H1 (cell line): ENCODE results near the gene CRTC1. TPM values are rescaled to one million over a fixed set of nuclear protein-coding genes. Genes with fewer than 3 reads are reported as not detected.

Experiments used
- CTCF ChIA-PET: fragments of 300-600 bp; sonication (Branson Sonifier 250); formaldehyde crosslinking; loops from one replicate; lab custom pipeline; 2021; ENCODE audit not compliant: partially characterized antibody; lab: Charles Lee
- POLR2A ChIA-PET: fragments of 300-600 bp; sonication (Branson Sonifier 250); formaldehyde crosslinking; loops from one replicate; lab custom pipeline; 2021; ENCODE audit warnings: inconsistent platforms; ENCODE audit not compliant: partially characterized antibody; lab: Charles Lee
- DNase-seq, 2 experiments: peaks; one replicate each; pipeline versions ENCODE4 v3.0.0 to v3.0.0-alpha.2; 2010 to 2022; ENCODE audit warnings: low spot score in 2 of 2, low read depth in 1 of 2, mixed read lengths in 1 of 2
- FAIRE-seq: peaks from 2 replicates; lab custom pipeline; 2011; peaks lifted over from hg19 to GRCh38; lab: Jason Lieb, UNC
- H2AFZ ChIP-seq: 2 replicates; pipeline ENCODE4 v1.8.1; 2012; ENCODE audit warnings: low read length, inconsistent platforms
- H2AK5ac ChIP-seq: 2 replicates; pipeline ENCODE4 v1.6.1; 2013; ENCODE audit warnings: low read depth, low read length
- H2BK120ac ChIP-seq: replicated peaks from 2 replicates; pipeline ENCODE3; 2013; ENCODE audit warnings: low read depth, low read length, inconsistent platforms
- H2BK12ac ChIP-seq: 2 replicates; pipeline ENCODE4 v1.6.1; 2013; ENCODE audit warnings: low read depth, low read length
- H2BK15ac ChIP-seq: 2 replicates; pipeline ENCODE4 v1.6.1; 2013; ENCODE audit warnings: low read length
- H2BK20ac ChIP-seq: 2 replicates; pipeline ENCODE4 v1.6.1; 2013; ENCODE audit warnings: low read length
- H2BK5ac ChIP-seq: 2 replicates; pipeline ENCODE4 v1.6.1; 2013; ENCODE audit warnings: low read depth, low read length
- H3K14ac ChIP-seq: 2 replicates; pipeline ENCODE4 v1.6.1; 2013; ENCODE audit warnings: inconsistent platforms; ENCODE audit not compliant: insufficient read length
- H3K18ac ChIP-seq: 2 replicates; pipeline ENCODE4 v1.6.1; 2013; ENCODE audit warnings: low read length; ENCODE audit errors: extremely low read depth
- H3K23ac ChIP-seq: 2 replicates; pipeline ENCODE4 v1.6.1; 2013; ENCODE audit warnings: inconsistent platforms; ENCODE audit not compliant: insufficient read length
- H3K23me2 ChIP-seq: 2 replicates; pipeline ENCODE4 v1.6.1; 2013; ENCODE audit warnings: low read depth, low read length
- H3K27ac ChIP-seq: 2 replicates; pipeline ENCODE4 v1.6.1; 2011; ENCODE audit warnings: low read depth, low read length, inconsistent platforms
- H3K27me3 ChIP-seq, 4 experiments: replicated peaks in 1 of 4; 1 replicate in 1 of 4; 2 replicates in 3 of 4; pipeline versions ENCODE4 v1.6.1 to v1.8.1; 2011 to 2013; ENCODE audit warnings: low read length in 3 of 4, mild to moderate bottlenecking in 3 of 4, inconsistent platforms in 2 of 4, mixed read lengths in 2 of 4, moderate library complexity in 1 of 4; ENCODE audit not compliant: control insufficient read depth in 3 of 4, insufficient read depth in 3 of 4; ENCODE audit errors: extremely low read depth in 1 of 4
- H3K36me3 ChIP-seq, 4 experiments: 2 replicates each; pipeline versions ENCODE4 v1.6.1 to v1.8.1; 2011 to 2013; ENCODE audit warnings: mild to moderate bottlenecking in 4 of 4, low read length in 3 of 4, moderate library complexity in 2 of 4, control low read depth in 1 of 4, inconsistent platforms in 1 of 4; ENCODE audit not compliant: insufficient read depth in 4 of 4, control insufficient read depth in 2 of 4
- H3K4ac ChIP-seq: replicated peaks from 2 replicates; pipeline ENCODE3; 2013; ENCODE audit warnings: low read length, low read depth, mixed read lengths, inconsistent platforms; ENCODE audit not compliant: insufficient read length
- H3K4me1 ChIP-seq, 4 experiments: replicated peaks in 1 of 4; 1 replicate in 1 of 4; 2 replicates in 3 of 4; pipeline versions ENCODE4 v1.6.1 to v1.8.1; 2011 to 2013; ENCODE audit warnings: low read length in 3 of 4, inconsistent platforms in 2 of 4, mixed read lengths in 1 of 4; ENCODE audit not compliant: insufficient read depth in 4 of 4, control insufficient read depth in 3 of 4
- H3K4me2 ChIP-seq, 2 experiments: 2 replicates each; pipeline versions ENCODE4 v1.6.1 to v1.8.1; 2011 to 2013; ENCODE audit warnings: low read depth in 2 of 2, low read length in 2 of 2, control low read depth in 1 of 2, inconsistent platforms in 1 of 2, mild to moderate bottlenecking in 1 of 2; ENCODE audit not compliant: insufficient read depth in 1 of 2
- H3K4me3 ChIP-seq, 4 experiments: fragments of 200-600, 300-600 bp in 1 of 4; sonication (generic), shearing (Covaris generic), sonication (Bioruptor Twin) in 1 of 4; 2 replicates each; pipeline versions ENCODE4 v1.5.1 to v1.8.1; 2011 to 2016; ENCODE audit warnings: low read length in 4 of 4, low read depth in 3 of 4, control low read depth in 2 of 4, inconsistent platforms in 2 of 4, mild to moderate bottlenecking in 2 of 4, mixed read lengths in 1 of 4, moderate library complexity in 1 of 4; ENCODE audit not compliant: insufficient read depth in 2 of 4; ENCODE audit errors: extremely low read depth in 1 of 4
- H3K56ac ChIP-seq: replicated peaks from 2 replicates; pipeline ENCODE3; 2013; ENCODE audit warnings: low read depth, mild to moderate bottlenecking, mixed read lengths, low read length, inconsistent platforms; ENCODE audit not compliant: insufficient read length
- H3K79me1 ChIP-seq: 2 replicates; pipeline ENCODE4 v1.6.1; 2013; ENCODE audit warnings: low read depth, low read length, control low read depth
- H3K79me2 ChIP-seq, 2 experiments: 2 replicates each; pipeline versions ENCODE4 v1.6.1 to v1.8.1; 2012 to 2013; ENCODE audit warnings: low read length in 2 of 2, mild to moderate bottlenecking in 2 of 2, inconsistent platforms in 1 of 2; ENCODE audit not compliant: insufficient read depth in 2 of 2, control insufficient read depth in 1 of 2
- H3K9ac ChIP-seq, 4 experiments: replicated peaks in 1 of 4; 1 replicate in 1 of 4; 2 replicates in 3 of 4; pipeline versions ENCODE4 v1.6.1 to v1.8.1; 2011 to 2013; ENCODE audit warnings: low read depth in 3 of 4, low read length in 3 of 4, control low read depth in 2 of 4, mild to moderate bottlenecking in 2 of 4, moderate library complexity in 2 of 4, inconsistent platforms in 1 of 4; ENCODE audit errors: extremely low read depth in 1 of 4
- H3K9me3 ChIP-seq, 2 experiments: 2 replicates each; pipeline versions ENCODE4 v1.6.1 to v1.8.1; 2012 to 2013; ENCODE audit warnings: mild to moderate bottlenecking in 2 of 2, moderate library complexity in 2 of 2, control low read depth in 1 of 2, inconsistent platforms in 1 of 2, low read depth in 1 of 2, low read length in 1 of 2, mixed read lengths in 1 of 2; ENCODE audit not compliant: insufficient read depth in 2 of 2
- H4K20me1 ChIP-seq, 2 experiments: replicated peaks in 1 of 2; 2 replicates each; pipeline versions ENCODE3 to v1.8.1; 2011 to 2013; ENCODE audit warnings: inconsistent platforms in 2 of 2, low read length in 2 of 2, mild to moderate bottlenecking in 1 of 2; ENCODE audit not compliant: insufficient read depth in 2 of 2, control insufficient read depth in 1 of 2
- H4K5ac ChIP-seq: 2 replicates; pipeline ENCODE4 v1.6.1; 2013; ENCODE audit warnings: low read length, low read depth, mixed read lengths, inconsistent platforms; ENCODE audit not compliant: insufficient read length
- H4K8ac ChIP-seq: 2 replicates; pipeline ENCODE4 v1.8.0; 2013; ENCODE audit warnings: mild to moderate bottlenecking, moderate library complexity, low read length, inconsistent platforms; ENCODE audit not compliant: insufficient read depth; ENCODE audit errors: extremely low read depth
- H4K91ac ChIP-seq: replicated peaks from 2 replicates; pipeline ENCODE3; 2013; ENCODE audit warnings: low read length, mixed read lengths, inconsistent platforms; ENCODE audit not compliant: insufficient read length
- YY1 ChIP-seq: IDR thresholded peaks from 2 replicates; pipeline ENCODE4 v1.6.1; 2011; ENCODE audit warnings: low read depth, mild to moderate bottlenecking, low read length
- WGBS, 2 experiments: shearing (Covaris generic) in 1 of 2; methylation state at CpG; one replicate each; pipeline versions ENCODE4 v1.1.6 to v1.1.7; 2013 to 2015; ENCODE audit warnings: low lambda C conversion rate in 2 of 2, mixed read lengths in 2 of 2, inconsistent platforms in 1 of 2, low coverage in 1 of 2, missing lambda C conversion rate in 1 of 2; ENCODE audit not compliant: insufficient replicate concordance in 2 of 2, insufficient coverage in 1 of 2, insufficient read length in 1 of 2; ENCODE audit errors: extremely low coverage in 1 of 2, missing lambda C conversion rate in 1 of 2; 5-methylcytosine and 5-hydroxymethylcytosine counted together
- polyA plus RNA-seq, 7 experiments: library from polyadenylated mRNA; depleted of rRNA in 3 of 7; stranded (reverse) in 5 of 7; unstranded in 2 of 7; fragments of >200 nt in 5 of 7; fragments of 200-250 nt in 2 of 7; gene quantifications; 1 replicate in 5 of 7; 2 replicates in 1 of 7; 4 replicates in 1 of 7; pipeline versions ENCODE4 v1.2.1 to v1.2.3, GENCODE V29; 2011 to 2013; ENCODE audit warnings: missing spikeins in 2 of 7, mixed read lengths in 2 of 7
- total RNA-seq: library from RNA; stranded (reverse); fragmentation: NEBNext Ultra II Directional; extraction: Animal tissue kit (Norgen Biotek cat#: 25700); gene quantifications from 2 replicates; pipeline ENCODE4 v1.2.1, GENCODE V29; 2021
- TF ChIP-seq, protein P1 (sequence below), 3 experiments: IDR thresholded peaks; 1 replicate in 2 of 3; 2 replicates in 1 of 3; pipeline versions ENCODE4 v1.5.1 to v1.6.1; 2011; ENCODE audit warnings: low read length in 3 of 3, mild to moderate bottlenecking in 3 of 3, inconsistent platforms in 2 of 3, low read depth in 1 of 3, moderate library complexity in 1 of 3; ENCODE audit not compliant: insufficient read depth in 1 of 3; ENCODE audit errors: control extremely low read depth in 1 of 3

CRTC1 gene
- total and polyA plus RNA-seq, 2 of the 8 experiments (the other 6 are each of a cell fraction or from before 2014, with no cell fraction given): 2.9 to 8.5 TPM

DNA sequence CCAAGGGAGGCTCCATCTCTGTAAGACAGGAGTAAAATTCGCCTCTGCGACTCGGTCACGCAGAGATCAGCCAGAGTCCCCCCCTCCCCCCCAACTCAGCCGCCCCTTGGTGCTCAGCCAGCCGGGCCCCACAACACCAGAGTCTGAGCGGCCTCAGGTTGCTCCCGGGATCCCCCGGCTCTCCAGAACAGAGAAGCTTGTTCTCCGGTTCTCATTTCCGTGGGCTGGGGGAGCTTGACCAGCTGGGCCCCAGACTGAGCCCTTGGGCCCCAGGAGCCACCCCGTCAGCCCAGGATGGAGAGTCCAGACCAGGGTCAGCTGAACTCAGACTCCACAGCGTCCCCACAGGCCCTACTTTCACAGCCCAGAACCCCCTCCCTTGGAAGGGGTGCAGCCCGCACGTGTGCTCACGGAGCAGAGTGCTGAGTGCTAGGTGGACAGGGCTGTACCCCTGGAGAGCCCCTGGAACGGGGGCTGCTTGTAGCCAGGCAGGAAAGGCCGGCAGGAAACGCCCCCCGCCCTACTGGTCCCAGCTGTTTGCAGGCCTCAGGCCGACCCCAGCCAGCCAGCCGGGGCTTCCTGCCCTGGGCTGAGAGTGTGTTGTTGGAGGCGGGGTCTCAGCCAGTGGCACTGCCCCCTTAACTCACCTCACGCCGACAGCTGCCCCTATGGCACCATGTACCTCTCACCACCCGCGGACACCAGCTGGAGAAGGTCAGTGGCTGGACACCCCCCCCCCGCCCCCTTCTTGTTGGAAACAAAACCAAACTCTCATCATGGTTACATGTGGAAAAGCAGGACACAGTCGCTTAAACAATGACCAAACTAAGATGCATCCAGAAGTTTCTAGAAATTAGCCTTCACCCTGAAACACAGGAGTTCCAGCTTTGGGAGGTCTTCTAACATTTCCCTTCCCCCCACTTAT is 63.2 kb downstream of the CRTC1 start:
- Histone ChIP-seq H3K4ac (peak overlapping the region; percentile 59), H2BK20ac (no peak overlapping the region), H3K14ac (no peak overlapping the region), H2AK5ac (no peak overlapping the region), H4K91ac (peak overlapping the region; percentile 27), H3K27ac (no peak overlapping the region), H3K23me2 (no peaks in the 10 kb centered on the region; the same call in 1 of the 2 replicates), H3K79me2 (no peaks in the 10 kb centered on the region), H3K36me3 (no peaks in the 10 kb centered on the region), H4K5ac (no peak overlapping the region), H4K20me1 (peaks cover 1 to 3% of the 10 kb centered on the region in 2 experiments), H3K9me3 (no peaks in the 10 kb centered on the region), H3K4me2 (no peak overlapping the region), H2AFZ (no peak overlapping the region), H2BK5ac (no peak overlapping the region), H2BK15ac (no peak overlapping the region), H3K9ac (no peak overlapping the region), H4K8ac (peak overlapping the region; percentile 53), H3K4me3 (no peak overlapping the region), H2BK120ac (no peak overlapping the region), H3K4me1 (peaks cover 0 to 24% (median 11%) of the 10 kb centered on the region in 4 experiments; a peak in 6 of 7 replicates), H3K27me3 (no peaks in the 10 kb centered on the region; a peak in 1 of 7 replicates), H3K79me1 (no peaks in the 10 kb centered on the region), H3K18ac (peak overlapping the region; percentile 51; the same call in 1 of the 2 replicates), H2BK12ac (no peak overlapping the region; the same call in 1 of the 2 replicates), H3K56ac (no peak overlapping the region), H3K23ac (no peak overlapping the region)
- no peak for FAIRE-seq
- ChIA-PET CTCF (interaction anchor here (0.5 to 2.1 kb wide), 5 partner anchors 29 to 226 kb away, joined by 3 to 5 read pairs (median 3); no protein-coding TSS in a partner anchor), POLR2A (interaction anchor here (1.1 to 2.0 kb wide), 2 partner anchors 14 to 26 kb away, joined by 3 to 6 read pairs; no protein-coding TSS in a partner anchor)
- TF ChIP-seq YY1: no peak
- TF ChIP-seq, protein P1, sequence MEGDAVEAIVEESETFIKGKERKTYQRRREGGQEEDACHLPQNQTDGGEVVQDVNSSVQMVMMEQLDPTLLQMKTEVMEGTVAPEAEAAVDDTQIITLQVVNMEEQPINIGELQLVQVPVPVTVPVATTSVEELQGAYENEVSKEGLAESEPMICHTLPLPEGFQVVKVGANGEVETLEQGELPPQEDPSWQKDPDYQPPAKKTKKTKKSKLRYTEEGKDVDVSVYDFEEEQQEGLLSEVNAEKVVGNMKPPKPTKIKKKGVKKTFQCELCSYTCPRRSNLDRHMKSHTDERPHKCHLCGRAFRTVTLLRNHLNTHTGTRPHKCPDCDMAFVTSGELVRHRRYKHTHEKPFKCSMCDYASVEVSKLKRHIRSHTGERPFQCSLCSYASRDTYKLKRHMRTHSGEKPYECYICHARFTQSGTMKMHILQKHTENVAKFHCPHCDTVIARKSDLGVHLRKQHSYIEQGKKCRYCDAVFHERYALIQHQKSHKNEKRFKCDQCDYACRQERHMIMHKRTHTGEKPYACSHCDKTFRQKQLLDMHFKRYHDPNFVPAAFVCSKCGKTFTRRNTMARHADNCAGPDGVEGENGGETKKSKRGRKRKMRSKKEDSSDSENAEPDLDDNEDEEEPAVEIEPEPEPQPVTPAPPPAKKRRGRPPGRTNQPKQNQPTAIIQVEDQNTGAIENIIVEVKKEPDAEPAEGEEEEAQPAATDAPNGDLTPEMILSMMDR (IDR thresholded peaks at IDR 0.05; ENCODE audit: control extremely low read depth in 1 of 3, insufficient read depth in 1 of 3, low read depth in 1 of 3, low read length in 3 of 3): peak in 2 of 3 experiments; percentile 14 to 17; a peak in 2 of 4 replicates
- WGBS, 2 experiments: 73% methylated on average over 19 of the region's 29 CpGs; no CpG with 5 or more reads in 1 of the 2 experiments
- DNase-seq: no peak
